GM12878 (cell line): Measurements from ENCODE around the gene DOLPP1. TPM values are rescaled to one million over a fixed set of nuclear protein-coding genes. Genes with fewer than 3 reads are reported as not detected.

Experiments used
- ATAC-seq: fragments of 200-7000 bp; cut with Tn5 transposase; 3 replicates; pipeline ENCODE4 v1.9.1; 2020; ENCODE audit warnings: mild to moderate bottlenecking, moderate library complexity
- BruUV-seq: library from RNA; stranded (reverse); fragments of 400-500 nt; replicated peaks from 2 replicates; lab custom pipeline; 2021; lab: Mats Ljungman, UMichigan
- CTCF ChIA-PET: fragments of 300-600 bp; sonication (Branson Sonifier 250); formaldehyde crosslinking; extraction: SDS; loops from one replicate; lab custom pipeline; 2021; ENCODE audit warnings: inconsistent platforms; lab: Yijun Ruan, JAX
- POLR2A ChIA-PET: fragments of 350-600 bp; formaldehyde crosslinking; extraction: SDS; loops from one replicate; lab custom pipeline; 2021; ENCODE audit warnings: inconsistent platforms; lab: Charles Lee
- RAD21 ChIA-PET: fragments of 300-600 bp; sonication (Branson Sonifier 250); formaldehyde crosslinking; loops from one replicate; lab custom pipeline; 2023; ENCODE audit warnings: antibody characterized with exemption; ENCODE audit not compliant: unreplicated experiment; lab: Charles Lee
- SMC1A ChIA-PET: fragments of 300-600 bp; sonication (Branson Sonifier 250); formaldehyde crosslinking; loops from one replicate; lab custom pipeline; 2023; ENCODE audit not compliant: unreplicated experiment, uncharacterized antibody; lab: Charles Lee
- DNase-seq: peaks from one replicate; pipeline ENCODE4 v3.0.0-alpha.2; 2011; ENCODE audit warnings: low read depth, low spot score
- FAIRE-seq: peaks from 3 replicates; lab custom pipeline; 2011; peaks lifted over from hg19 to GRCh38; lab: Jason Lieb, UNC
- H2AFZ ChIP-seq: 2 replicates; pipeline ENCODE4 v1.6.0; 2011; ENCODE audit warnings: low read depth, low read length, control low read depth; ENCODE audit not compliant: control insufficient read depth
- H3K27ac ChIP-seq: 2 replicates; pipeline ENCODE4 v1.5.1; 2011; ENCODE audit warnings: control low read depth; ENCODE audit not compliant: control insufficient read depth, insufficient read depth
- H3K27me3 ChIP-seq, 2 experiments: replicated peaks in 1 of 2; 2 replicates each; pipeline versions ENCODE4 v1.6.0 to v1.6.1; 2011; ENCODE audit warnings: low read length in 1 of 2; ENCODE audit not compliant: control insufficient read depth in 2 of 2, insufficient read depth in 2 of 2
- H3K36me3 ChIP-seq, 2 experiments: 2 replicates each; pipeline ENCODE4 v1.5.1; 2011; ENCODE audit warnings: low read length in 1 of 2; ENCODE audit not compliant: control insufficient read depth in 2 of 2, insufficient read depth in 2 of 2
- H3K4me1 ChIP-seq: 2 replicates; pipeline ENCODE4 v1.6.1; 2011; ENCODE audit warnings: mild to moderate bottlenecking, low read length, moderate library complexity, mixed read lengths; ENCODE audit not compliant: control insufficient read depth, insufficient read depth
- H3K4me2 ChIP-seq: 2 replicates; pipeline ENCODE4 v1.6.0; 2011; ENCODE audit warnings: control low read depth; ENCODE audit not compliant: control insufficient read depth, insufficient read depth
- H3K4me3 ChIP-seq: fragments of 200-600 bp; sonication (generic); 2 replicates; pipeline ENCODE4 v1.5.1; 2016
- H3K79me2 ChIP-seq: 2 replicates; pipeline ENCODE4 v1.6.0; 2011; ENCODE audit warnings: low read length; ENCODE audit not compliant: control insufficient read depth, insufficient read depth
- H3K9ac ChIP-seq: 2 replicates; pipeline ENCODE4 v1.8.0; 2011; ENCODE audit warnings: low read length, control low read depth, mixed read lengths; ENCODE audit not compliant: control insufficient read depth, insufficient read depth
- H3K9me3 ChIP-seq: replicated peaks from 3 replicates; pipeline ENCODE4 v1.5.1; 2011; ENCODE audit warnings: mild to moderate bottlenecking, low read length; ENCODE audit not compliant: control insufficient read depth, insufficient read depth
- H4K20me1 ChIP-seq: 2 replicates; pipeline ENCODE4 v1.6.0; 2011; ENCODE audit not compliant: control insufficient read depth, insufficient read depth
- BCL11A ChIP-seq: IDR thresholded peaks from 2 replicates; pipeline ENCODE4 v1.6.1; 2011; ENCODE audit warnings: low read depth, low read length
- FOXM1 ChIP-seq: IDR thresholded peaks from 2 replicates; pipeline ENCODE4 v1.6.1; 2012; ENCODE audit warnings: low read depth, mild to moderate bottlenecking, inconsistent platforms, low read length, moderate library complexity
- HDGF ChIP-seq: fragments of 450-650 bp; IDR thresholded peaks from 2 replicates; pipeline ENCODE4 v1.6.1; 2016; ENCODE audit warnings: antibody characterized with exemption
- IRF4 ChIP-seq: IDR thresholded peaks from 2 replicates; pipeline ENCODE4 v1.6.1; 2011; ENCODE audit warnings: low read depth, low read length
- JUND ChIP-seq: IDR thresholded peaks from 2 replicates; pipeline ENCODE4 v1.6.1; 2012; ENCODE audit warnings: low read depth, mild to moderate bottlenecking, low read length, improper control_type of control experiment, moderate library complexity
- MEF2B ChIP-seq: fragments of 450-650 bp; IDR thresholded peaks from 2 replicates; pipeline ENCODE4 v1.6.1; 2018; ENCODE audit warnings: mild to moderate bottlenecking, moderate library complexity; ENCODE audit not compliant: partially characterized antibody, poor library complexity, severe bottlenecking
- MLLT1 ChIP-seq: fragments of 450-650 bp; IDR thresholded peaks from 2 replicates; pipeline ENCODE4 v1.6.1; 2016; ENCODE audit warnings: mild to moderate bottlenecking
- NBN ChIP-seq: fragments of 450-650 bp; IDR thresholded peaks from 2 replicates; pipeline ENCODE4 v1.6.1; 2016
- NKRF ChIP-seq: fragments of 450-650 bp; conservative IDR thresholded peaks from 2 replicates; pipeline ENCODE4 v1.6.1; 2017; ENCODE audit warnings: mild to moderate bottlenecking, moderate library complexity
- POLR2AphosphoS2 ChIP-seq: IDR thresholded peaks from 2 replicates; pipeline ENCODE4 v1.6.1; 2011; ENCODE audit warnings: low read depth, mild to moderate bottlenecking, low read length, improper control_type of control experiment, moderate library complexity
- SP1 ChIP-seq: IDR thresholded peaks from one replicate; pipeline ENCODE4 v1.6.1; 2011; ENCODE audit warnings: low read depth, low read length
- STAT3 ChIP-seq: IDR thresholded peaks from 2 replicates; pipeline ENCODE4 v1.6.1; 2011; ENCODE audit warnings: low read depth, low read length, improper control_type of control experiment
- TCF3 ChIP-seq: IDR thresholded peaks from 2 replicates; pipeline ENCODE4 v1.6.1; 2012; ENCODE audit warnings: low read depth, mild to moderate bottlenecking, low read length, borderline replicate concordance; ENCODE audit not compliant: insufficient read depth
- TCF7 ChIP-seq: IDR thresholded peaks from 2 replicates; pipeline ENCODE4 v1.6.1; 2014; ENCODE audit warnings: antibody characterized with exemption, borderline replicate concordance
- USF2 ChIP-seq: IDR thresholded peaks from 2 replicates; pipeline ENCODE4 v1.6.1; 2011; ENCODE audit warnings: low read depth, low read length, improper control_type of control experiment, borderline replicate concordance
- YY1 ChIP-seq: IDR thresholded peaks from 2 replicates; pipeline ENCODE4 v1.6.1; 2011; ENCODE audit warnings: low read depth, mild to moderate bottlenecking, low read length
- WGBS: methylation state at CpG from one replicate; pipeline ENCODE4 v1.1.6; 2016; ENCODE audit warnings: low lambda C conversion rate; ENCODE audit not compliant: insufficient replicate concordance, insufficient coverage; ENCODE audit errors: missing lambda C conversion rate; 5-methylcytosine and 5-hydroxymethylcytosine counted together
- in situ Hi-C: fragments of 300-500 bp; cut with MboI; formaldehyde crosslinking; loops from 9 replicates; pipeline ENCODE4 v1.14.3; 2018; ENCODE audit warnings: mixed read lengths
- intact Hi-C: fragments of 100-400 bp; cut with micrococcal nuclease; formaldehyde crosslinking; loops from one replicate; pipeline ENCODE4 v1.14.2; 2022; ENCODE audit not compliant: unreplicated experiment
- polyA plus RNA-seq, 11 experiments: library from polyadenylated mRNA; depleted of rRNA in 4 of 11; unstranded in 6 of 11; stranded (reverse) in 5 of 11; fragments of >200 nt; fragmentation: Nextera tagmentation in 4 of 11; fragmentation: Illumina TruSeq in 1 of 11; extraction: Ambion mirVana in 4 of 11; extraction: Trizol in 1 of 11; gene quantifications; 1 replicate in 1 of 11; 2 replicates in 10 of 11; pipeline versions ENCODE4 v1.2.1 to v1.2.3, GENCODE V29; 2011 to 2016; ENCODE audit warnings: inconsistent platforms in 2 of 11, missing spikeins in 2 of 11, low read depth in 1 of 11
- total RNA-seq, 4 experiments: library from RNA; depleted of rRNA in 3 of 4; stranded (reverse); fragments of >200 nt in 3 of 4; fragmentation: Illumina TruSeq in 1 of 4; extraction: Trizol in 1 of 4; gene quantifications; 2 replicates each; pipeline versions ENCODE4 v1.2.1 to v1.2.3, GENCODE V29; 2013 to 2021

DOLPP1 gene
- total and polyA plus RNA-seq, 10 of the 15 experiments (the other 5 are each of a cell fraction or from before 2014, with no cell fraction given), result 0.76 to 19.9 (median 13.4) TPM

- TF ChIP-seq SP1 (no peak), STAT3 (no peak)
Observed at GRCh38 chr9:129139233-129139992, 58.5 kb downstream of the DOLPP1 start (continued).

DNA sequence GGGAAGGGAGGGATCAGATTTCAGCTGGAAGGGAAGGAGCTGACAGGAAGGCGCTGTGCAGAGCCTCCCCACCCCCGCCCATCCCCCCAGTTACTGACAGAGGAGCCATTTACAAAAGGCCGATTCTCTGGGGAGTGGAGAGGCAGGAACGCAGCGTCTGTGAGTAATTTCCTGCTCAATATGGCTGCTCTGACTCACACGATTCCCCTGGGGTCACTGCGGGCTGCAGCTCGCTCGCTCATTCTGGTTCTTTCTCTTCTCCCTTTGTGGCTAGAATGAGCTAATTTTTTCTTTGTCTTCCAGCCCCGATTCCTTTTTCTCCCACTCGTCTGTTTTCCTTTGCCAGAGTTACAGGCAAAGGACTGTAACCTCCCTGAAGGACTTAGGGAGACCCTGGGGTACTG, 59.1 kb downstream of the DOLPP1 start:
- Histone ChIP-seq H3K4me1 (peaks cover 43% of the 10 kb centered on the region), H3K27ac (peak overlapping the region; percentile 100), H4K20me1 (no peaks in the 10 kb centered on the region), H3K4me2 (peak overlapping the region; percentile 100), H3K36me3 (peaks cover 0 to 27% of the 10 kb centered on the region in 2 experiments; a peak in 3 of 4 replicates), H3K9me3 (no peaks in the 10 kb centered on the region), H2AFZ (peak overlapping the region; percentile 84), H3K9ac (peak overlapping the region; percentile 95), H3K4me3 (peak overlapping the region; percentile 45), H3K79me2 (peaks cover 7% of the 10 kb centered on the region), H3K27me3 (no peaks in the 10 kb centered on the region)
- in situ Hi-C loops (no loop called here), intact Hi-C loops (loop anchor here (1.0 to 5.0 kb wide), 5 partner anchors 35 to 642 kb away; no protein-coding TSS in a partner anchor)
- ATAC-seq, result peak; percentile 74
- SMC1A ChIA-PET, result interaction anchor here (0.5 to 8.1 kb wide), 25 partner anchors 8 to 484 kb away, joined by 3 to 116 read pairs (median 5); partner anchors contain the start of genes C9orf50, IER5L, NTMT1 and SH3GLB2
- peak; percentile 97 for FAIRE-seq
- TSS peak; percentile 76 for BruUV-seq
- RAD21 ChIA-PET, result interaction anchor here (0.6 to 7.8 kb wide), 30 partner anchors 9 to 752 kb away, joined by 3 to 197 read pairs (median 5); partner anchors contain the start of genes DOLK, IER5L, NTMT1 and NUP188
- WGBS, result under 1% methylated on average over 11 of the region's 11 CpGs
- CTCF ChIA-PET, result interaction anchor here (0.6 to 11.0 kb wide), 30 partner anchors 9 to 651 kb away, joined by 3 to 273 read pairs (median 8); partner anchors contain the start of genes C9orf50, CRAT, IER5L and NTMT1
- POLR2A ChIA-PET, result interaction anchor here (0.5 to 2.7 kb wide), 22 partner anchors 9 to 968 kb away, joined by 3 to 21 read pairs (median 4); partner anchors contain the start of genes CRAT, IER5L, NTMT1 and PTPA
- DNase-seq, result peak; percentile 93
- no peak for TF ChIP-seq USF2
- TF ChIP-seq BCL11A, result peak; percentile 99
- TF ChIP-seq NKRF, result 0 out of 2 replicates have a peak, but pooled peaks have one; percentile 13
- TF ChIP-seq FOXM1, result peak; percentile 87; the same call in 1 of the 2 replicates
- TF ChIP-seq IRF4, result peak; percentile 93
- peak; percentile 63; the same call in 1 of the 2 replicates for TF ChIP-seq TCF3
- peak; percentile 97 for TF ChIP-seq YY1
- peak; percentile 92 for TF ChIP-seq NBN
- TF ChIP-seq JUND, result peak; percentile 93; the same call in 1 of the 2 replicates
- TF ChIP-seq HDGF, result peak; percentile 33; the same call in 1 of the 2 replicates
- peak; percentile 94 for TF ChIP-seq MLLT1
- peak; percentile 66 for TF ChIP-seq TCF7
- peak; percentile 100 for TF ChIP-seq MEF2B
- TF ChIP-seq POLR2AphosphoS2, result no peak
